DLD1 (cell line): ENCODE results near the gene GPR78.
"Not testable (repeated sequence)": the region's sequence is repeated elsewhere in the genome, so short reads cannot be mapped to it uniquely, and the experiment has no call there.

Experiments
- in situ Hi-C: cut with HindIII; loops from 2 replicates; pipeline ENCODE4 v1.10.0; 2017; ENCODE audit warnings: low sequenced_read_pairs

Gene GPR78

GRCh38 chr4:8560265-8561047 lies 19.7 kb upstream of the GPR78 start:
- in situ Hi-C loops: no loop called here

DNA sequence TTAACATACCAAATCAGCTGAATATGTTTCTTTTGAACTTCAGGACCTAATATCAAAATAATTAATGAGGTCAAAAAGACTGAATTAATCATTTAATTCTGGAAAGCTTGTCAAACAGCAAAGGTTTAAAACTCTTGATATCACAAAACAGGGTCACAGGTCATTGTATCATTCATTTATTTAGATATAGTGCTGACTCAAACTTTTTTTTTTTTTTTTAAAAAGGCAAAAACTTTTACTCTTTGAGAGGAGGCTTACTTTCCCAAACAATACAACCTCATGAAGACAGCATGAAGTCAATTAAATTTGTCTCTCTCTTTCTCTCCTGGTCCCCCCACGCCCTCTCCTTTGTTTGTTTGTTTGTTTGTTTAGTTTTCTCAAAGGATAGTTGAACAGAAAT lies 15.6 kb upstream of the GPR78 start:
- in situ Hi-C loops: no loop called here

- in situ Hi-C loops: no loop called here
Measured at GRCh38 chr4:8568068-8568668, 12.0 kb upstream of the GPR78 start.

DNA sequence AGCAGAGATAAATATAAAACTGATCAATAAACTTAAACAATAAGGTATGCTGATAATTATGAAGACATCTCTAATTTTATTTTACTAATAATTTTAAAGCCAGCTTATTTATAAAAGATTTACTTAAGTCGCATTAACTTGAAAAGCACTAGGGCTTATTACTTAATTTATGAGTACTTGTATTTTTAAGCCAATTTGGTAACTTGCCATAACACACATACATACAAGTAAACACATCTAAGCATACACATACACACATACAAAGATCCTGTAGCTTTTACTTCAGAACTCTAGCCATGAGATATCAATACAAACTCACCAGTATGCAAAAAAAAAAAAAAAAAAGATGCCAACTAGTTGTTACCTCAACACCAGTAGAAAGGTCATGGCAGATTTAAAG lies 10.0 kb upstream of the GPR78 start:
- in situ Hi-C loops: no loop called here

- in situ Hi-C loops: no loop called here
Measured at GRCh38 chr4:8571702-8572685, 8.2 kb upstream of the GPR78 start.

GRCh38 chr4:8573266-8573665 lies 6.9 kb upstream of the GPR78 start:
- in situ Hi-C loops: no loop called here

- in situ Hi-C loops: no loop called here
Measured at GRCh38 chr4:8574796-8575370, 5.3 kb upstream of the GPR78 start.

DNA sequence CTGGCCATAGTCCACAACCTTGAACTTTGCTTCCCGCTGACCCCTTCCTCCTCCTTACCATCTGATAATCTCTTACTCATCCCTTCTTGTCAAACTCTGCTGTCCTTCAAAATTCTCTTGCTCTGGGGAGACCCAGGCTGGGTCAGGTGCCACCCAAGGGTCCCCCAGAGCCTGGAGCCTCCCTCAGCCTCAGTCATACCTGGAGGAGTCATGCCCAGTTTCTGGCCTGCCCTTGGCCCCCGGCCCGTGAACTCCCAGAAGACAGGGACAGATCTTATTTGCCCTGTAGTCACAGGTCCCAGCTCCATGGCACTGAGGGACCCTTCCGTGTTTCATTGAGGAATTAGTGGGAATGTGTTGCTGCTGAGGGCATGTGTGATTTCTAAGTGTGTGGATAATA lies 4.7 kb upstream of the GPR78 start:
- in situ Hi-C loops: no loop called here

GRCh38 chr4:8576591-8576990 lies 3.6 kb upstream of the GPR78 start:
- in situ Hi-C loops: not testable (repeated sequence)

- in situ Hi-C loops: no loop called here
Measured at GRCh38 chr4:8577046-8577445, 3.1 kb upstream of the GPR78 start.

GRCh38 chr4:8577972-8578371 lies 2.2 kb upstream of the GPR78 start:
- in situ Hi-C loops: no loop called here

GRCh38 chr4:8578717-8579116 lies 1.5 kb upstream of the GPR78 start:
- in situ Hi-C loops: no loop called here

GRCh38 chr4:8579526-8580320 lies 469 bp upstream of the GPR78 start:
- in situ Hi-C loops: no loop called here

DNA sequence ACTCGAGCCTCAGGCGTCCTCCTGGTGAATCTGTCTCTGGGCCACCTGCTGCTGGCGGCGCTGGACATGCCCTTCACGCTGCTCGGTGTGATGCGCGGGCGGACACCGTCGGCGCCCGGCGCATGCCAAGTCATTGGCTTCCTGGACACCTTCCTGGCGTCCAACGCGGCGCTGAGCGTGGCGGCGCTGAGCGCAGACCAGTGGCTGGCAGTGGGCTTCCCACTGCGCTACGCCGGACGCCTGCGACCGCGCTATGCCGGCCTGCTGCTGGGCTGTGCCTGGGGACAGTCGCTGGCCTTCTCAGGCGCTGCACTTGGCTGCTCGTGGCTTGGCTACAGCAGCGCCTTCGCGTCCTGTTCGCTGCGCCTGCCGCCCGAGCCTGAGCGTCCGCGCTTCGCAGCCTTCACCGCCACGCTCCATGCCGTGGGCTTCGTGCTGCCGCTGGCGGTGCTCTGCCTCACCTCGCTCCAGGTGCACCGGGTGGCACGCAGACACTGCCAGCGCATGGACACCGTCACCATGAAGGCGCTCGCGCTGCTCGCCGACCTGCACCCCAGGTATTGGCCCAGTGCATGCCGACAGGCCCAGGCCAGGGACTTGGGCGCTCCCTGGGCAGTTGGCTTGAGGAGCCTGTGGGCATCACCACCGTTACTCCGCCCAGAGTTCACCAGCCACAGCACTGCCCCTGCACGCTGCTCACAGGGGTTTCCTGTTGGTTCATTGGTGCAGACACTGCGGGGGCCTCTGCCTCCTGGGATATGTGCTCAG lies 1.1 kb downstream of the GPR78 start:
- in situ Hi-C loops: no loop called here

DNA sequence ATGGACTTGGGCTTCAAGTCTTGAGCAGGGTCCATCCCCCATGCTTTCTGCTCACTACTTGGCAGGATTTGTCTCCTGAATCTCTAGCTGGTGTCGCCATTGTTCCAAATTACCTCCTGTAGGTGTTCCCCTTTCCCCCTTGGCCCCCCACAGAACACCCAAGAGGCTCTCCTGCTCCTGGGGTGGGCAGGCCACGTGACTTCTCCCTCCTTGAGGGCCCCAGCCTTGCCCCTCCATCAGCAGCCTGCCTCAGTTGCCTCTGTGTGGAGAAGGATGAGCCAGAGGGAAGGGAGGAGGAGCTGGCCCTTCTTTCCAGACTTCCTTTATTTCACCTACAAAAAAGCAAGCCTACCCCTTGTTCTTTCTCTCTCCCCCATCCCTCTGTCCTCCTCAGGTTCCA lies 1.8 kb downstream of the GPR78 start:
- in situ Hi-C loops: no loop called here

DNA sequence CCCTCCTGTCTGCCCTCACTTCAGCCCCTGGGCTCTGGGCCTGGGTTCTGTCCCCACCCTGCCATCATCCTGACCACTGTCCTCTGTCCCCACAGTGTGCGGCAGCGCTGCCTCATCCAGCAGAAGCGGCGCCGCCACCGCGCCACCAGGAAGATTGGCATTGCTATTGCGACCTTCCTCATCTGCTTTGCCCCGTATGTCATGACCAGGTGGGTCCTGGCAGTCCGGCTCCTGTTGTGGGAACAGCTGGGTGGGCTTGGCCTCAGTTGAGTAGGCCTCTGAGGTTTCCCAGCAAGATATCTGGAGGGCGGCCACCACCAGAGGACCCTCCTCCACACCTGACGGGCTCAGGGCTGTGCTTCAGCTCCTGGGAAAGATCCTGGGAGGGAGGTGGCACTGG lies 2.2 kb downstream of the GPR78 start:
- in situ Hi-C loops: no loop called here

DNA sequence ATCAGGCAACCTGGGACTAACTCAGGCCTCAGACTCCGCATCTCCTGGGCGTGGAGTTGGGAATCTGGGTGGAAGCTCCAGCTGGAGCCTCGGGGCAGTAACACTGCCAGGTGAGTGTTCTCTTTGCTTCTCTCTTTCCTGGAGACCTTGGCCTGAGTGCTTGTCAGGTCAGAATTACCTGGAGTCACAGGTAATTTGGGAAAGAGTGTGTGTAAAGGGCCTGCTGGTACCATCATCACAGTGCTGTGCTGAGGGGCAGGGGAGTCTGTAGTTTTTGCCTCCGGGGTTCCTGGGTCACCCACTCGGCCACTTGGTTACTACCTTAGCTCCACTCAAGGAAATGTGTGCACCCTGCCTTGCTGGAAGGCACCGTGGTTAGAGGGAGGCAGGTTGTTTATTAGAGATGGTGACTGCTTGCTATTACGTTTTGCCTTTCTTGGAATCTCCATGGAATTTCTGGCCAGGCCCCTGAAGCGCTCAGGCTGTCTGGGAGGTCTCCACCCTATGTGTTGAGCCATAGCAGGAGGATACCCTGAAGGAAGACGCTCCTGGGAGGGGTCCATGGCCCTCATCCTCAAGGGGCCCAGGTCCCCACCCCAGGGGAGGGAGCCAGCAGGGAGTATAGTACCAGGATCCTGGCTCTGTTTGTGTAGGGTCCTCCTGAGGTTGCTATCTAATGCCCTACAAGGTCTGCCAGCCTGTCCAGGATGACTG lies 2.9 kb downstream of the GPR78 start:
- in situ Hi-C loops: no loop called here

DNA sequence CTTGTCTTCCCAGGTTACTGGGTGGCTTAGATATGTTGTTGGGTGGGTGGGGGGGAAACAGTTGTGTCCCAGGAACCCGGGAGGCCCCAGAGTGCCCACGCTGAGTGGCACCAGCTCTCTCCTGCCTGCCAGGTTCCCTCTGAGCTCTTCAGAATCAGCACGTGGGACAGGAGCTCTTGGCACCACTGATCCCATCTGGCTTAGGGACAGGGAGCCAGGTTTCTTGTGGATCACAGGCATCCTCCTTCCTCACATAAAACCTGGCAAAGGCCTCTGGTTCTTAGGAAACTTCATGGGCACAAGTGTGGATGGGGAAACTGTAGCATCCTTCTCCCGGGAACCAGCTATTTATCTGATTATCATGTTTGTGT lies 3.4 kb downstream of the GPR78 start:
- in situ Hi-C loops: no loop called here

GRCh38 chr4:8585186-8585585 lies 5.0 kb downstream of the GPR78 start:
- in situ Hi-C loops: no loop called here
